Heart left ventricle (tissue), 13 donors: ENCODE measurements around the gene RWDD2A.

Experiments
- POLR2A ChIP-seq, 2 donors: fragments of 450-650 bp; IDR thresholded peaks; one replicate each; pipeline ENCODE4 v1.6.1; 2017; ENCODE audit warnings: antibody characterized with exemption in 2 of 2, mild to moderate bottlenecking in 2 of 2, moderate library complexity in 2 of 2
- TF ChIP-seq, protein P1 (sequence below), 12 donors: fragments of 200-600 bp; sonication (generic) in 4 of 12; IDR thresholded peaks; one replicate each; pipeline versions ENCODE4 v1.5.0 to v1.8.0; 2018 to 2022; ENCODE audit warnings: antibody characterized with exemption in 12 of 12, mild to moderate bottlenecking in 5 of 12
- donor health status: ischemic (EF 13 %, LVEDD 7.1; RV severe dilation, severe dysfunction).
- donor health status: DM: no; HTN: yes; CAD: no.
- donor health status: DM: no; HTN: no; CAD: no.
- donor health status: ischemic (EF 25% LVEDD 6.9; RV normal size, moderate dysfunction).
- donor health status: ischemic (EF 25% LVEDD 5.7; RV mildly dilated, moderate dysfunction).
- donor health status: ischemic (EF 35%, LVEDD 5.7; RV mildly dilated, moderate dysfunction).
- donor health status: nonischemic (EF 11% LVEDD 7.7; RV severe dilation, severe dysfunction).
- donor health status: DM: yes; HTN: yes; CAD: no.
- donor health status: PGD.
- donor health status: ischemic (EF 29% LVEDD 5.4; RV normal size, mild dysfunction).
- donor health status: nonischemic (EF 23%, LVEDD 6.1; RV moderate dilation, normal function).

- TF ChIP-seq, protein P1, sequence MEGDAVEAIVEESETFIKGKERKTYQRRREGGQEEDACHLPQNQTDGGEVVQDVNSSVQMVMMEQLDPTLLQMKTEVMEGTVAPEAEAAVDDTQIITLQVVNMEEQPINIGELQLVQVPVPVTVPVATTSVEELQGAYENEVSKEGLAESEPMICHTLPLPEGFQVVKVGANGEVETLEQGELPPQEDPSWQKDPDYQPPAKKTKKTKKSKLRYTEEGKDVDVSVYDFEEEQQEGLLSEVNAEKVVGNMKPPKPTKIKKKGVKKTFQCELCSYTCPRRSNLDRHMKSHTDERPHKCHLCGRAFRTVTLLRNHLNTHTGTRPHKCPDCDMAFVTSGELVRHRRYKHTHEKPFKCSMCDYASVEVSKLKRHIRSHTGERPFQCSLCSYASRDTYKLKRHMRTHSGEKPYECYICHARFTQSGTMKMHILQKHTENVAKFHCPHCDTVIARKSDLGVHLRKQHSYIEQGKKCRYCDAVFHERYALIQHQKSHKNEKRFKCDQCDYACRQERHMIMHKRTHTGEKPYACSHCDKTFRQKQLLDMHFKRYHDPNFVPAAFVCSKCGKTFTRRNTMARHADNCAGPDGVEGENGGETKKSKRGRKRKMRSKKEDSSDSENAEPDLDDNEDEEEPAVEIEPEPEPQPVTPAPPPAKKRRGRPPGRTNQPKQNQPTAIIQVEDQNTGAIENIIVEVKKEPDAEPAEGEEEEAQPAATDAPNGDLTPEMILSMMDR (IDR thresholded peaks at IDR 0.05) = no peak
- TF ChIP-seq POLR2A (IDR thresholded peaks at IDR 0.05) = no peak
Measured at GRCh38 chr6:83231146-83231545, 38.0 kb downstream of the RWDD2A start.
